NT2/D1 (cell line): ENCODE data around the gene LHX8.

Experiments
- DNase-seq: peaks from one replicate; pipeline ENCODE4 v3.0.0-alpha.2; 2011; ENCODE audit warnings: low read depth, low spot score
- H3K27me3 ChIP-seq: 2 replicates; pipeline ENCODE4 v1.6.0; 2011; ENCODE audit warnings: mild to moderate bottlenecking; ENCODE audit not compliant: insufficient read length, insufficient read depth
- H3K36me3 ChIP-seq: 2 replicates; pipeline ENCODE4 v1.6.1; 2011; ENCODE audit warnings: mild to moderate bottlenecking, low read length, mixed read lengths; ENCODE audit not compliant: insufficient read depth, insufficient read length
- H3K4me1 ChIP-seq: 2 replicates; pipeline ENCODE4 v1.5.1; 2011; ENCODE audit not compliant: insufficient read depth, insufficient read length
- H3K4me3 ChIP-seq: 2 replicates; pipeline ENCODE4 v1.5.1; 2011; ENCODE audit warnings: low read depth; ENCODE audit not compliant: insufficient read length
- H3K9ac ChIP-seq: 2 replicates; pipeline ENCODE4 v1.6.0; 2011; ENCODE audit warnings: low read depth; ENCODE audit not compliant: insufficient read length
- H3K9me3 ChIP-seq: 2 replicates; pipeline ENCODE4 v1.5.1; 2011; ENCODE audit warnings: mild to moderate bottlenecking, low read length; ENCODE audit not compliant: insufficient read depth
- SUZ12 ChIP-seq: IDR thresholded peaks from 2 replicates; pipeline ENCODE4 v1.6.1; 2011; ENCODE audit not compliant: insufficient read length, insufficient read depth; ENCODE audit errors: extremely low read depth
- YY1 ChIP-seq: IDR thresholded peaks from 2 replicates; pipeline ENCODE4 v1.6.1; 2011; ENCODE audit not compliant: insufficient read length, insufficient read depth
- ZNF274 ChIP-seq: IDR thresholded peaks from 2 replicates; pipeline ENCODE4 v1.6.1; 2011; ENCODE audit warnings: mild to moderate bottlenecking, low read depth, low read length

LHX8 gene

DNA sequence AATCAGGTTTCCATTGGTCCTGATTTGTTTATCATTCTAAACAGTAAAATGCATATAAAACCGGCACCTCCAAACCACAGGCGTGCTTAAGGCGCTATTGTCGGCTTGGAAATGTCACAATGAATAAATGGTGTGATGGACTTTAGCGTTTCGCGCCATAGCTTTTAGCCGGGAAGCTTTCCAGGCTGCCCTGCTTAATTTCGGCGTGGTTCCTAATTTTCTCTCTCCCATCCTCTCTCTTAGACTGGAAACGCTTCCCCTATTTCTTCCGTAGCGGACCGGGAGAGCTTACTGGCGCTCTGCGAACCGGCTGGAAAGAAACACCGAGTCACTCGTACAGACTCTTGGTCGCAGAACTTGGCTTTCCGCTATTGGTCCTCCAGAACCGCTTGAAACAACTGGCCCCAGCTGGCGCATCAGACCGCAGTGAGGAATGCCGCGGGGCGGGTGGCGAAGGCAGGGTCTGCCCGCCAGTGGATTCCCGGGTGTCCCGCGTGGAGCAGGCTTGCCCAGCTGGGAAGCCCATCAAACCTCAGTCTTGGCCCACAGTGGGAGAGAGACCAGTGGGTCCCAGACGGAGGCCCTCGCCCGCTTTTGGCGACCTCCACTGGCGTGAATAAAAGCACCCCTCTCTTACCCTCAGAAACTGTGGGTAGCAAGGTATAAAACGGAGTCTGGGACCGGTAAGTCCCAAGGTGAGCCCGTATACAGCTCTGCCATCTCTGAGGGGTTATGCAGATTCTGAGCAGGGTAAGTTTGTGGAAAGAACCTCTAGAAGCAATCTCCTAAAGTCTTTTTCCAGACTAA lies 4.0 kb upstream of the LHX8 start:
- Histone ChIP-seq H3K4me3 (peak overlapping the region; percentile 32), H3K27me3 (peaks cover 85% of the 10 kb centered on the region), H3K9me3 (0 out of 2 replicates have a peak, but pooled peaks cover 6% of the 10 kb centered on the region), H3K4me1 (peaks cover 7% of the 10 kb centered on the region), H3K36me3 (no peaks in the 10 kb centered on the region), H3K9ac (peak overlapping the region; percentile 52)
- DNase-seq = no peak
- TF ChIP-seq YY1 (no peak), SUZ12 (peak; percentile 76)

DNA sequence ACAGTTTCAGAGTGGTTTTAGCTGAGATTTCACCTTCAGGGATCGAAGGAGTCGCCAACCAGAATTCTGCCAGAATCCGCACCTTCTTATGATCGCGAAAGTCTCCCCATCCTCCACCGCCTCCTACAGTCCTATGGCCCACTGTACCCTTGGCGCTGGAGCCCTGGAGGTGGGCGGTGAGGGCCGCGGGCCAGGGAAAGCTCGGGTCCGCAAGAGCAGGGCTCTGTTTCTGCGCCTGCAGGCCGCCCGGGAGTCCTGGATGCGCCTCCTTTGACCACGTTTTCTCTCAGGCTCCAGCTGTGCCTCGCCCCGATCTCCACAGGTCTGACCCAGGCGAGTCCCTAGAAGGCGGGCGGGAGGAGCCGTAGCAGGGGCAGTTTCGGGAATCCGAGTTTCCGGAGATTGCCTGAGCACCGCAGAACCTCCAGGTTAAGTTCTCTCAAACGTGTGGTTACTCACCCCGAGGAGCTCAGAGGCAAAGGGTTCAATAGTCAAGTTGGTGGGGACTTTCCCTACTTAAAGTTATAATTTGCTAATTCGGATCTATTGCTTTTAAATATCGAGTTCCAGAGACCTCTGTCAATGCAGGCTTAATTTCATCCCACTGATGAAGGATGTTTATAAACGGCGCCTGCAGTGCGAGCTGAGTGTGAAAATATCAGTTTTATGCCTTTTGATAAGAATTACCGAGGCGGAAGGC lies 3.2 kb upstream of the LHX8 start:
- Histone ChIP-seq H3K27me3 (peaks cover 93% of the 10 kb centered on the region), H3K4me3 (peak overlapping the region; percentile 32), H3K4me1 (peaks cover 7% of the 10 kb centered on the region), H3K9me3 (0 out of 2 replicates have a peak, but pooled peaks cover 6% of the 10 kb centered on the region), H3K9ac (peak overlapping the region; percentile 52), H3K36me3 (no peaks in the 10 kb centered on the region)
- no peak for DNase-seq
- TF ChIP-seq YY1 (no peak), SUZ12 (no peak), ZNF274 (no peak)

DNA sequence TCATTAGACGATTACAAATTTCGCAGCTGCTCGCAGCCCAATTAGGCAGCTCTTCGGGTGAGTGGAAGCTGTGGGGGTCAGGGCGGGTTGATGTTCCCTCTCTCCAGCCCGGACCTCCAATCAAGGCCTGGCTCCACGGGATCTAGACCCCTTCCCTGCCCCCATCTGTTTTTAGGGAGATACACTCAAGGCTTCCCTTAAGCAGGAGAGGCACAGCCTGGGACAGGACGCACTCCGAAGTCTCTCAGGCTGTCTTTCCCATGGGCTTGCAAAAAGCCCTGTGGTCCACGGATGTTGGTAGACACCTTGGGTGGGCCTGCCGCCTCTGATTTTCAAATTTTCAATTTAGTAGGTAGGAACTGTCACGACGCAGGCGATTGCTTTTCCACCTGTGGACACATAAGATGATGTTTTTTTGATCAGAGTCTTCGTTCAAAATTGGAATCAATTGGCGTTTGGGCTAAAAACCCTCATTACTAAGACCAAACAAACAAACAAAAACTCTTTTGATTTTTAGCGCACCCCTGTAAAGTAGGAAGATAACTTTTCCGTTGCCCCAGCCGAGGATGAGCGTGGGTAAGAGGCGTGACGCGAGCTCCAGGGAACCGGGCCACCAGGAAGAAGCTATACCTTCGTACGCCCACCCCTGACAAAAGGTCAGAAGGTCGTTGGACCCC lies 2.5 kb upstream of the LHX8 start:
- peaks cover 7% of the 10 kb centered on the region for H3K4me1 ChIP-seq
- H3K36me3 ChIP-seq = no peaks in the 10 kb centered on the region
- H3K9me3 ChIP-seq = 0 out of 2 replicates have a peak, but pooled peaks cover 6% of the 10 kb centered on the region
- DNase-seq = no peak
- H3K4me3 ChIP-seq = peak overlapping the region; percentile 32
- TF ChIP-seq ZNF274 (no peak), YY1 (no peak), SUZ12 (no peak)
- H3K9ac ChIP-seq = no peak overlapping the region
- peaks cover 99% of the 10 kb centered on the region for H3K27me3 ChIP-seq

DNA sequence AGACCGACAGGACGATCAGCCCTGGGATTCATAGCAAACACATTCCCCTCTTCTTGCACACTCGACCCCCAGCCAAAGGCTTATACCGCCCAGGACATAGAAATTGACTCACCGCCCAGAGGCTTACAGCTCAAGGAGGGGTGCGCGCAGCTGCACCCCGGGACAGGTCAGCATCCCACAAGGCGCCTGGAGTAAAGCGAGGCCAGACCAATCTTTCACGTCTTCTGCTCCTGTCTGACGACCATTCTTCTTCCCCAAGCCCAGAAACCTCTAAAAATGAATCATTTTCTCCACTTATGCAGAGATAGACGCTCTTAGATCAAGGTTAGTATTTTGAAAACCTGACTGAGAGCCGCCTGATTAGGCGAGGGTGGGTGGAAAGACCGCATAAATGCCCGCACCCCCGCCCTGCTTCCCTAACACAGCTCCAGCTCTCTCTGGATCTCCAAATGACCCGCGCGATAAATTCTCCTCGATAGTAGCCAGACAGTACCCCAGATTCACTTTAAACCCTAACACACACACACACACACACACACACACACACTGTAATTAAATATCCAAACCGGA lies 1.9 kb upstream of the LHX8 start:
- Histone ChIP-seq H3K9ac (no peak overlapping the region), H3K4me1 (peaks cover 7% of the 10 kb centered on the region), H3K27me3 (peaks cover 99% of the 10 kb centered on the region), H3K9me3 (0 out of 2 replicates have a peak, but pooled peaks cover 6% of the 10 kb centered on the region), H3K36me3 (no peaks in the 10 kb centered on the region), H3K4me3 (no peak overlapping the region)
- no peak for TF ChIP-seq YY1
- TF ChIP-seq ZNF274 = no peak
- peak; percentile 69 for TF ChIP-seq SUZ12
- no peak for DNase-seq

DNA sequence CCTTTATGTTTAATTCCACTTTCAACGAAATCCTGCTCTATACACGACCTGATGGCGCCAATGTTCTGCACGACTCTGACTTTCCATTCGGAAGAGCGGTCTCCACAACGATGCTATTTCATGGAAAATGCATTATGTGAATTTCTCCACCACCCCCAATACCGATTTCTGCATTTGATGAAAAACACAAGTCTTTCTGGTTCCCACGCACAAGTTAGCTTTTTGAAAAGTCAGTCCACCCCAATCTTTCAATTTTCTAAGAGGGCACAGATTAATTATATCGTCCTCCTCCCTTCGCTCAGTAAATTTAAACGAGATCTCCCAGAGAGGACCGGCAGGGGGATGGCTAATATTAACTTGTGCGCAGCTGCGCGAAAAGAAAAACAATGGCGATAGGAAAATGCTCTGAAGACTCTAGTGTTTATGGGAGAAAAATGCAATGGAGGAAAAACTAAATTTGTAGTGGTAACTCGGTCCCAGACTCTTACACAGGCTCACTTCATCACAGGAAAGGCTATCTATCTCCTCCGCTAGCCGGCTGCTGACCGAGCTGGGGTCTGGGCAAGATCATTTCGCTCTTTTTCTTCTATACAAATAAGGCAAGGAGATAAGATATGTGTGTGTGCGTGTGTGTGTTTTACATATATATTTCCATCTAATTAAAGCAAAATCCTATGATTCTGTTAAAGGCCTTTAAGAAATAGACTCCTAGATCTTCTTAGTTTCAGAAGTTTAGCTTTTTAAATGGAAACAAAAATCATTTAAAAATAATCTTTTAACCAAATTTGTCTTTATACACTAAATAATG lies 1.2 kb upstream of the LHX8 start:
- no peak for TF ChIP-seq ZNF274
- TF ChIP-seq SUZ12 = peak; percentile 95
- TF ChIP-seq YY1 = no peak
- Histone ChIP-seq H3K4me3 (no peak overlapping the region), H3K36me3 (no peaks in the 10 kb centered on the region), H3K4me1 (peaks cover 7% of the 10 kb centered on the region), H3K9ac (no peak overlapping the region), H3K27me3 (peaks cover 99% of the 10 kb centered on the region), H3K9me3 (0 out of 2 replicates have a peak, but pooled peaks cover 2% of the 10 kb centered on the region)
- DNase-seq = no peak

DNA sequence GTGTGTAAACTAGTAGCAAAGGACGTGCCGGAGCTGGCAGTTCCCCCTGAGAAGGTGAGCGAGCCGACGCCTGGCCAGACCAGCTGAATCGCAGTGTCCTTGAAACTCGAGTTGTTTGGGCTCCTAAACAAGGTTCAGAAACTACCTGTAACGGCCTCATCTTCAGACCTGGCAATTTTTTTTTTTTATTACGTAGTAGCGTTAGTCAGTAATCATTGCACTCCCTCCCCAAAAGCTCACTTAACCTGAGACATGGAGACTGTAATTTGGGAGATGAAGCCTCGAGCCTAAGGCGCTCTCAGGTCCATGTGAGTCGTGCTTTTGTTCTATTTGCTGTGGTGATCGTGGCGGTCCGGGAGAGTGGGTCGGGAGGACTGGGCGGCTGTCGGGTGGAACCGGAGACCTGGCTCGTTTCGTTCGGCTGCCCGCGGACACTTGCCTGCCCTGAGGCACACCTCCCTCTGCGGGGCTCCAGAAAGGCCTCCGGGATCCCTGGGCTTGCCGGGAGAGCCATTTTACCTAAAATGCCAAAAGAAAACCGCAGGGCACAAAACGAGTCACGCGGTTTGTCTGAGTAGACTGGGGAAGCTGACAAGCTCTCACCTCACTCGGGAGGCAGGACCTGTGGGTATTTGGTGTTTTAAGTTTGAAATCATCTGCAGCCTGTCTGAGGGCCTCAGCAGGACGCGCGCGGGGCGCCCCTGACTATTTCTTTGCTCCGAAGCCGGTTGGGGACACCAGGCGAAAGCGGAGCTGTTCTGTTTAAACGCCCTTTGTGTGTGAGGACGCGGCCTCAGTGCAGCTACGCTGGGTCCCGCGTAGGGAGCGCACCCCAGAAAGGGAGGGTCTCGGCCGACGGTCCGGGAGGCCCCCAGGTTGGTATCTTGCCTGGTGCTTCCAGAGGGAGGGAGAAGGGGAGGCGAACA lies 722 bp downstream of the LHX8 start:
- Histone ChIP-seq H3K4me1 (peaks cover 7% of the 10 kb centered on the region), H3K9me3 (no peaks in the 10 kb centered on the region), H3K9ac (peak overlapping the region; percentile 61), H3K27me3 (peaks cover 99% of the 10 kb centered on the region), H3K4me3 (peak overlapping the region; percentile 64), H3K36me3 (no peaks in the 10 kb centered on the region)
- DNase-seq = no peak
- peak; percentile 81 for TF ChIP-seq SUZ12
- no peak for TF ChIP-seq YY1
- TF ChIP-seq ZNF274 = no peak
